Body of pancreas (tissue), 4 donors: ENCODE data around the gene PPP1R1B. TPM values are rescaled to one million over a fixed set of nuclear protein-coding genes. Genes with fewer than 3 reads are reported as not detected.

Experiments used
- ATAC-seq: fragments of 150-250 bp; one replicate; pipeline ENCODE4 v1.9.1; 2016
- DNase-seq, 4 donors: peaks; one replicate each; pipeline ENCODE4 v3.0.0-alpha.2; 2019
- H3K27ac ChIP-seq, 4 donors: fragments of 200-600 bp; sonication (generic); 1 replicate in 3 of 4; 2 replicates in 1 of 4; pipeline versions ENCODE4 v1.5.1 to v1.6.1; 2016 to 2019; ENCODE audit warnings: mild to moderate bottlenecking in 1 of 4, mixed read lengths in 1 of 4, moderate library complexity in 1 of 4
- H3K27me3 ChIP-seq, 2 donors: fragments of 200-600 bp; sonication (generic); one replicate each; pipeline ENCODE4 v1.6.0; 2016; ENCODE audit warnings: mild to moderate bottlenecking in 1 of 2
- H3K36me3 ChIP-seq, 2 donors: fragments of 200-600 bp; sonication (generic); replicated peaks in 1 of 2; 2 replicates each; pipeline ENCODE4 v1.5.1; 2016; ENCODE audit warnings: low read depth in 2 of 2; ENCODE audit not compliant: insufficient read depth in 1 of 2
- H3K4me1 ChIP-seq: fragments of 200-600 bp; sonication (generic); one replicate; pipeline ENCODE4 v1.6.0; 2016
- H3K4me3 ChIP-seq, 2 donors: fragments of 200-600 bp; sonication (generic); 1 replicate in 1 of 2; 2 replicates in 1 of 2; pipeline ENCODE4 v1.5.1; 2016 to 2019
- H3K9me3 ChIP-seq, 3 donors: fragments of 200-600 bp; sonication (generic); 1 replicate in 2 of 3; 2 replicates in 1 of 3; pipeline ENCODE4 v1.5.1; 2016
- CTCF ChIP-seq, 7 experiments: fragments of 450-650 bp in 4 of 7; fragments of 200-600 bp in 3 of 7; sonication (generic) in 3 of 7; IDR thresholded peaks; one replicate each; pipeline ENCODE4 v1.5.1; 2016 to 2019; ENCODE audit warnings: antibody characterized with exemption in 7 of 7
- POLR2A ChIP-seq, 3 donors: fragments of 450-650 bp; IDR thresholded peaks; one replicate each; pipeline ENCODE4 v1.6.1; 2016; ENCODE audit warnings: antibody characterized with exemption in 3 of 3, mild to moderate bottlenecking in 2 of 3
- WGBS, 2 donors: methylation state at CpG; one replicate each; pipeline ENCODE4 v1.1.5; 2017; 5-methylcytosine and 5-hydroxymethylcytosine counted together
- intact Hi-C: fragments of 100-400 bp; cut with DNase I; formaldehyde crosslinking; loops from one replicate; pipeline ENCODE4 v1.15.1; 2023
- total RNA-seq, 2 donors: library from RNA; depleted of rRNA; stranded (reverse); fragments of >200 nt; gene quantifications; one replicate each; pipeline ENCODE4 v1.1.0, GENCODE V29; 2016

The PPP1R1B gene
- total RNA-seq, 2 donors from 2014 or later: 38.4 to 75.8 TPM

GRCh38 chr17:39659279-39660010, 32.7 kb downstream of the PPP1R1B start:
- Histone ChIP-seq H3K27me3 (no peaks in the 10 kb centered on the region), H3K9me3 (no peaks in the 10 kb centered on the region), H3K4me1 (peaks cover 4% of the 10 kb centered on the region), H3K36me3 (peaks cover 0 to 9% of the 10 kb centered on the region in 2 donors), H3K27ac (no peak overlapping the region), H3K4me3 (no peak overlapping the region)
- intact Hi-C loops: no loop called here
- DNase-seq (no peak), ATAC-seq (no peak)
- 69 to 85% methylated on average over 14 to 15 of the region's 15 CpGs for WGBS, 2 donors
- no peak for TF ChIP-seq POLR2A (IDR thresholded peaks at IDR 0.05)
- no peak for TF ChIP-seq CTCF (IDR thresholded peaks at IDR 0.05)

- ATAC-seq (no peak), DNase-seq (no peak)
- Histone ChIP-seq H3K27ac (no peak overlapping the region), H3K36me3 (peaks cover 0 to 9% of the 10 kb centered on the region in 2 donors), H3K9me3 (no peaks in the 10 kb centered on the region), H3K27me3 (no peaks in the 10 kb centered on the region), H3K4me3 (no peak overlapping the region), H3K4me1 (peaks cover 4% of the 10 kb centered on the region)
- TF ChIP-seq POLR2A (IDR thresholded peaks at IDR 0.05) (no peak), CTCF (IDR thresholded peaks at IDR 0.05) (no peak)
- WGBS, 2 donors: 60 to 86% methylated on average over 5 of the region's 5 CpGs
- intact Hi-C loops: no loop called here
Measured at GRCh38 chr17:39660011-39660360, 33.2 kb downstream of the PPP1R1B start.

GRCh38 chr17:39660397-39661385, 33.9 kb downstream of the PPP1R1B start:
- intact Hi-C loops: no loop called here
- Histone ChIP-seq H3K9me3 (no peaks in the 10 kb centered on the region), H3K36me3 (peaks cover 0 to 9% of the 10 kb centered on the region in 2 donors), H3K27ac (no peak overlapping the region), H3K4me1 (peaks cover 8% of the 10 kb centered on the region), H3K4me3 (no peak overlapping the region), H3K27me3 (no peaks in the 10 kb centered on the region)
- DNase-seq (no peak), ATAC-seq (no peak)
- 93% methylated on average over 24 to 32 of the region's 35 CpGs for WGBS, 2 donors
- no peak for TF ChIP-seq CTCF (IDR thresholded peaks at IDR 0.05)
- no peak for TF ChIP-seq POLR2A (IDR thresholded peaks at IDR 0.05)

GRCh38 chr17:39661744-39662541, 35.2 kb downstream of the PPP1R1B start:
- H3K36me3 ChIP-seq: peaks cover 0 to 9% of the 10 kb centered on the region in 2 donors
- H3K4me1 ChIP-seq: peaks cover 9% of the 10 kb centered on the region
- 85 to 89% methylated on average over 3 to 8 of the region's 8 CpGs for WGBS, 2 donors
- intact Hi-C loops: no loop called here
- H3K9me3 ChIP-seq: no peaks in the 10 kb centered on the region
- TF ChIP-seq CTCF (IDR thresholded peaks at IDR 0.05) (no peak), POLR2A (IDR thresholded peaks at IDR 0.05) (no peak)
- ATAC-seq: no peak
- H3K27ac ChIP-seq: no peak overlapping the region
- no peak overlapping the region for H3K4me3 ChIP-seq
- H3K27me3 ChIP-seq: no peaks in the 10 kb centered on the region
- no peak for DNase-seq
